Keratinocyte (primary cell): Measurements from ENCODE around the gene KCNK18. TPM values are rescaled to one million over a fixed set of nuclear protein-coding genes. Genes with fewer than 3 reads are reported as not detected.

Source experiments
- DNase-seq: peaks from one replicate; pipeline ENCODE4 v3.0.0-alpha.2; 2011; ENCODE audit warnings: low read depth, missing footprints, low spot score
- FAIRE-seq: peaks from 2 replicates; lab custom pipeline; 2011; peaks lifted over from hg19 to GRCh38; lab: Jason Lieb, UNC
- H2AFZ ChIP-seq: 2 replicates; pipeline ENCODE4 v1.6.0; 2012; ENCODE audit warnings: low read length, control low read depth, inconsistent platforms; ENCODE audit not compliant: control insufficient read depth
- H3K27ac ChIP-seq: 2 replicates; pipeline ENCODE4 v1.5.1; 2011; ENCODE audit warnings: low read length; ENCODE audit not compliant: control insufficient read depth, insufficient read depth
- H3K27me3 ChIP-seq: 3 replicates; pipeline ENCODE4 v1.6.0; 2011; ENCODE audit warnings: low read length; ENCODE audit not compliant: control insufficient read depth, insufficient read depth; ENCODE audit errors: extremely low read depth
- H3K36me3 ChIP-seq, 2 experiments: 2 replicates in 1 of 2; 3 replicates in 1 of 2; pipeline ENCODE4 v1.5.1; 2011; ENCODE audit warnings: low read length in 2 of 2, mild to moderate bottlenecking in 1 of 2; ENCODE audit not compliant: control insufficient read depth in 2 of 2, insufficient read depth in 2 of 2; ENCODE audit errors: extremely low read depth in 1 of 2
- H3K4me1 ChIP-seq: 3 replicates; pipeline ENCODE4 v1.5.1; 2011; ENCODE audit warnings: low read length; ENCODE audit not compliant: control insufficient read depth, insufficient read depth; ENCODE audit errors: extremely low read depth
- H3K4me2 ChIP-seq: 3 replicates; pipeline ENCODE4 v1.6.0; 2011; ENCODE audit warnings: low read depth, low read length; ENCODE audit not compliant: control insufficient read depth, insufficient read depth; ENCODE audit errors: extremely low read depth
- H3K4me3 ChIP-seq, 3 experiments: fragments of 200-600 bp in 1 of 3; sonication (generic) in 1 of 3; 2 replicates in 2 of 3; 3 replicates in 1 of 3; pipeline ENCODE4 v1.5.1; 2011 to 2016; ENCODE audit warnings: low read length in 3 of 3, mild to moderate bottlenecking in 3 of 3, control low read depth in 2 of 3, inconsistent platforms in 1 of 3, low read depth in 1 of 3, mixed read lengths in 1 of 3, mixed run types in 1 of 3, moderate library complexity in 1 of 3; ENCODE audit not compliant: control insufficient read depth in 2 of 3, insufficient read depth in 2 of 3; ENCODE audit errors: extremely low read depth in 1 of 3
- H3K79me2 ChIP-seq: 2 replicates; pipeline ENCODE4 v1.6.0; 2012; ENCODE audit warnings: low read length; ENCODE audit not compliant: control insufficient read depth, insufficient read depth
- H3K9ac ChIP-seq: 3 replicates; pipeline ENCODE4 v1.6.0; 2011; ENCODE audit warnings: low read length; ENCODE audit not compliant: control insufficient read depth, insufficient read depth; ENCODE audit errors: extremely low read depth
- H3K9me1 ChIP-seq: 3 replicates; pipeline ENCODE4 v1.6.0; 2011; ENCODE audit warnings: low read length; ENCODE audit not compliant: control insufficient read depth, insufficient read depth; ENCODE audit errors: extremely low read depth
- H3K9me3 ChIP-seq: 2 replicates; pipeline ENCODE4 v1.5.1; 2012; ENCODE audit warnings: low read depth, low read length; ENCODE audit not compliant: control insufficient read depth
- H4K20me1 ChIP-seq: 3 replicates; pipeline ENCODE4 v1.6.0; 2011; ENCODE audit warnings: low read length; ENCODE audit not compliant: control insufficient read depth, insufficient read depth; ENCODE audit errors: extremely low read depth
- CTCF ChIP-seq, 3 experiments: IDR thresholded peaks in 1 of 3; conservative IDR thresholded peaks in 1 of 3; optimal IDR thresholded peaks in 1 of 3; 2 replicates in 2 of 3; 3 replicates in 1 of 3; pipeline versions ENCODE3 to v1.5.1; 2011; ENCODE audit warnings: low read length in 3 of 3, mild to moderate bottlenecking in 3 of 3, moderate library complexity in 2 of 3, control low read depth in 1 of 3, inconsistent platforms in 1 of 3; ENCODE audit not compliant: insufficient read depth in 2 of 3; ENCODE audit errors: extremely low read depth in 1 of 3
- EZH2 ChIP-seq: IDR thresholded peaks from one replicate; pipeline ENCODE4 v1.6.1; 2012; ENCODE audit warnings: inconsistent platforms, mild to moderate bottlenecking, low read length, moderate library complexity
- dilution Hi-C: fragments of 300-500 bp; cut with MboI; formaldehyde crosslinking; loops from one replicate; pipeline ENCODE4 v1.7.0; 2020; ENCODE audit warnings: low sequenced_read_pairs; ENCODE audit not compliant: extremely low pct_ligation_motif_present
- polyA plus RNA-seq, 5 experiments: library from polyadenylated mRNA; depleted of rRNA in 3 of 5; stranded (reverse) in 3 of 5; stranded (forward) in 1 of 5; unstranded in 1 of 5; fragments of >200 nt; gene quantifications; 1 replicate in 1 of 5; 2 replicates in 3 of 5; 3 replicates in 1 of 5; pipeline versions ENCODE4 v1.2.1 to v1.2.3, GENCODE V29; 2011 to 2012; ENCODE audit warnings: missing spikeins in 2 of 5, low read depth in 1 of 5, low replicate concordance in 1 of 5

The KCNK18 gene
- polyA plus RNA-seq, 1 donor (not counting 4 experiments of a cell fraction or from before 2014, with no cell fraction given): not detected

- FAIRE-seq: no peak
- H4K20me1 ChIP-seq: no peaks in the 10 kb centered on the region
- H3K9me1 ChIP-seq: no peaks in the 10 kb centered on the region
- no peak for DNase-seq
- H3K4me2 ChIP-seq: no peak overlapping the region
- TF ChIP-seq CTCF (optimal IDR thresholded peaks at IDR 0.05 in 1 of 3, IDR thresholded peaks at IDR 0.05 in 1 of 3, conservative IDR thresholded peaks at IDR 0.05 in 1 of 3; ENCODE audit: extremely low read depth in 1 of 3, insufficient read depth in 2 of 3, low read length in 3 of 3) (no peak), EZH2 (no peak)
- H3K4me3 ChIP-seq: no peak overlapping the region
- H3K79me2 ChIP-seq: no peaks in the 10 kb centered on the region
- no peak overlapping the region for H3K9ac ChIP-seq
- H3K27me3 ChIP-seq: peaks cover 66% of the 10 kb centered on the region
- no peaks in the 10 kb centered on the region for H3K4me1 ChIP-seq
- no peak overlapping the region for H3K27ac ChIP-seq
- H3K9me3 ChIP-seq: no peaks in the 10 kb centered on the region
- no peaks in the 10 kb centered on the region for H3K36me3 ChIP-seq
- no peak overlapping the region for H2AFZ ChIP-seq
- dilution Hi-C loops: no loop called here
Observed at GRCh38 chr10:117242463-117242832, 45.2 kb downstream of the KCNK18 start.

GRCh38 chr10:117246997-117247671, 49.8 kb downstream of the KCNK18 start:
- TF ChIP-seq CTCF (optimal IDR thresholded peaks at IDR 0.05 in 1 of 3, IDR thresholded peaks at IDR 0.05 in 1 of 3, conservative IDR thresholded peaks at IDR 0.05 in 1 of 3; ENCODE audit: extremely low read depth in 1 of 3, insufficient read depth in 2 of 3, low read length in 3 of 3): no peak
- no peak for TF ChIP-seq EZH2
- H3K9me3 ChIP-seq: no peaks in the 10 kb centered on the region
- no peak for FAIRE-seq
- no peak overlapping the region for H2AFZ ChIP-seq
- H3K9me1 ChIP-seq: no peaks in the 10 kb centered on the region
- no peak overlapping the region for H3K27ac ChIP-seq
- peaks cover 55% of the 10 kb centered on the region for H3K27me3 ChIP-seq
- H3K9ac ChIP-seq: no peak overlapping the region
- no peaks in the 10 kb centered on the region for H3K79me2 ChIP-seq
- DNase-seq: no peak
- no peak overlapping the region for H3K4me2 ChIP-seq
- no peaks in the 10 kb centered on the region for H3K36me3 ChIP-seq
- H3K4me3 ChIP-seq: no peak overlapping the region
- no peaks in the 10 kb centered on the region for H4K20me1 ChIP-seq
- dilution Hi-C loops: no loop called here
- no peaks in the 10 kb centered on the region for H3K4me1 ChIP-seq
